HEK293T (cell line): ENCODE results near the gene CABLES2.

ENCODE experiments used
- L3MBTL2 ChIP-seq: fragments of 450-650 bp; conservative IDR thresholded peaks from 2 replicates; pipeline ENCODE4 v1.6.1; 2016; ENCODE audit warnings: mild to moderate bottlenecking
- SP1 ChIP-seq: fragments of 450-650 bp; IDR thresholded peaks from 2 replicates; pipeline ENCODE4 v1.6.1; 2017
- SUZ12 ChIP-seq: fragments of 450-650 bp; IDR thresholded peaks from 2 replicates; pipeline ENCODE4 v1.6.1; 2016; ENCODE audit warnings: mild to moderate bottlenecking

DNA sequence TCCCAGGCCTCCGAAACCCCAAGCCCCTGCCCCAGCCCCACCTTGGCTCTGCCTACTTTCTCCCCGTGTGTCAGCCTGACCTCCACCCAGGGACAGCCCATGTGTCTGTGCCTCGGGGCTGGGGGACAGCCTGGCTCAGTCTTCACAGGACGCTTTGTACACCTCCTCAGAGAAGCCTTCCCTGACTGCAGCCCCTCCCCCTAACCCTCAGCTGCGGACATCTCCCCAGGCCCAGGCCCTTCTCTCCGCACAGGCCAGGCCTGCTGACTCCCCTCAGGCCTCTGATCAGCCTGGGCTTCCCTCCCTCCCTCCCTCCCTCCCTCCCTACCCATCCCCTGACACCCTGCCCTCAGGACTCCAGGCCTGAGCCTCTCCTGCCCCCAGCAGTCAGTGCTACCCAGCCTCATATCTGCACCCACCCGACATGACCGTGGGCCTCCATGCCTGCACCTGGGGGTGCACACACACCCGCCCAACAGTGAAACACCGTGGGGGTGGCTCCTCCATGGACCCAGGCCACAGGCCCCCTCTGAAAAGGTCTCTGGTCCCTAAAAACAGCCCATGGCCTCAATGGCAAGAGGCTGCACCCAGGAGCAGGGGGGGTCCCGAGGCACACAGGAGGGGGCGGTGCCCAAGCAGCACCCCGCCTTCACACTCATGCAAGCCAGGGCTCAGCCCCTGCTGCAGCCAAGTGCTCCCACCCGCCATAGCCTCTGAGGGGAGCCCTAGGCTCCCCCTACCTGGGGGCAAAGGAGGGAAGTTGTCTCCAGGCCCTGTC lies 52.9 kb downstream of the CABLES2 start:
- no peak for TF ChIP-seq SP1
- no peak for TF ChIP-seq SUZ12
- no peak for TF ChIP-seq L3MBTL2
